ENCODE results near the gene RTP3.

GRCh38 chr3:46508850-46509591 is 11.2 kb downstream of the RTP3 start:
- no peak for TF ChIP-seq CTCF (IDR thresholded peaks at IDR 0.05; ENCODE audit: poor library complexity, severe bottlenecking)
- TF ChIP-seq SMC3 (conservative IDR thresholded peaks at IDR 0.05; ENCODE audit: poor library complexity): no peak
- no peak for TF ChIP-seq RAD21 (conservative IDR thresholded peaks at IDR 0.05)
- no peak for TF ChIP-seq EZH2 (IDR thresholded peaks at IDR 0.05; ENCODE audit: borderline replicate concordance, insufficient read depth, low read length, poor library complexity, severe bottlenecking)
- no peak for TF ChIP-seq EP300 (conservative IDR thresholded peaks at IDR 0.05; ENCODE audit: poor library complexity, severe bottlenecking)
- TF ChIP-seq REST (IDR thresholded peaks at IDR 0.05; ENCODE audit: borderline replicate concordance): no peak

All from neural cell (in vitro differentiated cells).